Measurements from ENCODE around the gene PDE6C.

- no peak for TF ChIP-seq CTCF (optimal IDR thresholded peaks at IDR 0.05 in 1 of 3, IDR thresholded peaks at IDR 0.05 in 1 of 3, conservative IDR thresholded peaks at IDR 0.05 in 1 of 3; ENCODE audit: extremely low read depth in 1 of 3, insufficient read depth in 2 of 3, low read length in 3 of 3)
- TF ChIP-seq EZH2 (IDR thresholded peaks at IDR 0.05; ENCODE audit: low read length): no peak
Measured at GRCh38 chr10:93594518-93594917, 17.8 kb upstream of the PDE6C start.
